GM18873 (cell line): ENCODE measurements around the gene IVD.

Source experiments
- ATAC-seq: cut with Tn5 transposase; IDR thresholded peaks from one replicate; pipeline ENCODE4 v1.9.1; 2021; ENCODE audit warnings: mild to moderate bottlenecking, moderate library complexity, moderate number of reproducible peaks; ENCODE audit not compliant: unreplicated experiment, low FRiP score

The IVD gene

GRCh38 chr15:40405501-40406381 lies at the start of gene IVD:
IVD (plus strand) TSS chr15:40405795; CDS start chr15:40405828, 33 bp downstream.
- ATAC-seq: peak; percentile 73

- no peak for ATAC-seq
Measured at GRCh38 chr15:40355976-40356585, 49.5 kb upstream of the IVD start.

DNA sequence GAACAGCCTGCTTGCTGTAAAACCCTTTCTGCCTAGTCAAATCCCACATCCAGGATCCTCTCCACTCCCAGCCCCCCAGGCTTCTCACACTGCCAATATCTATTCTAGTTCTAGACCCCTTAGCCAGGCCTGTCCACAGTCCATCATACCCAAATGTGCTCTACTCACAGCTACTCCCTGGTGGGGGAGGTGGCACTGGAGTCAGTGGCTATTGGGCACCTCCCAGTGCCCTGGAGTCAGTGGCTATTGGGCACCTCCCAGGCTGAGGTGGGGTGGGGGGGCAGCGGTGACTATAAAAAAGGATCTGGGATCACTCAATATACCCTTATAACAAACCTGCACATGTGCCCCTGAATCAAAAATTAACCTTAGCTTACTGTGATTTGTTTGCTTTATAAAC lies 48.3 kb upstream of the IVD start:
- no peak for ATAC-seq

DNA sequence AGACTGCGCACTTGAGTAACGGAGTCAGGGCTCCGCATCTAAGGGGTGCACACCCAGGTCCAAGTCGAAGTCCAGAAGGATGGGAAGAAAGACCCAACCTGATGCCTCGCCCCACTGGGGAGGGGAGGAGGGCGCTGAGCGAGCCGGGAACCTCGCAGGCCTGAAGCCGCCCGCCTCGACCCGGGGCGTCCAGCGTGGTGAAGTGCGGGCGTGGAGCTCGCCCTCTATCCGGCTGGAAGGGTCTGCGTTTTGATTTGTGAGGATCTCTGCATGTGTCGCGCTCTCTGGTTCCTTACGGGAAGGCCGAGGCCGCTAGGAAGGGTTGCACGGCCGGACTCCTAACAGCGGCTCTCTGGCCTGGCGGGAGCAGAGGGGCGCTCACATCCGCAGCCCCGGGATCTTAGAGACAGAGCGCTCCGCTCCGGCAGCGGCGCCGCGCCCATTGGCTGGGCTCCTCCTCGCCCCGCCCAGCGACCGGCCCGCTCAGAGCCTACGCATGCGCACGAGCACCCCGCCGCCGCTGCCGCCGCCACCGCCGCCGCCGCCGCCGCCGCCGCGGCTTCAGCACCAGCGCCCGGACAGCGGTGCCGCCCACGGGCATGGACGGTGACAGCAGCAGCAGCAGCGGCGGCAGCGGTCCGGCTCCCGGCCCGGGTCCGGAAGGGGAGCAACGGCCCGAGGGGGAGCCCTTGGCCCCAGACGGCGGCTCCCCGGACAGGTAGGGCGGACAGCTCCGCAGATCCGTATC lies 47.7 kb upstream of the IVD start, which contains the start of gene DISP2:
DISP2 (plus strand) TSS at position 497 of the 748 bp plus-strand sequence; CDS start at position 600, 103 bp downstream.
- peak; percentile 62 for ATAC-seq

GRCh38 chr15:40358471-40359353 lies 46.9 kb upstream of the IVD start:
- ATAC-seq: no peak

DNA sequence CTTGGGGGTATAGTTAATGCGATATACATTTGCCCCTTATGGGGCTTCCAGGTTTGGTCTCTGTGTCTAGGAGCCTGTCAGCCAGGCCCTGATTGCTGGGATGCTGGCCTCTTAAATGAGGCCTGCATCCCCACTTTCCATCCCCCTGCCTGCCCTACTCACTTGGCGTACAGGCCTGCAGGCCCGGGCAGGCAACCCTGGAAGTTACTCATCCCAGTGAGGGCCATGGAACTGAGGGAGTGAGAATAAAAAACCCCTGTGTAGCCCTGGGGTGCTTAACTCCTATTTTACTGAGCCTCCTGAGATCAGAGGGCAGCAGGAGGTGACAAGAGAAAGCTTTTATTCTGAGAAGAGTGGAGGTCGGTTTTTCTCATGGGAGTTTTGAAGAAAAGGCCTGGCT lies 45.6 kb upstream of the IVD start:
- no peak for ATAC-seq

DNA sequence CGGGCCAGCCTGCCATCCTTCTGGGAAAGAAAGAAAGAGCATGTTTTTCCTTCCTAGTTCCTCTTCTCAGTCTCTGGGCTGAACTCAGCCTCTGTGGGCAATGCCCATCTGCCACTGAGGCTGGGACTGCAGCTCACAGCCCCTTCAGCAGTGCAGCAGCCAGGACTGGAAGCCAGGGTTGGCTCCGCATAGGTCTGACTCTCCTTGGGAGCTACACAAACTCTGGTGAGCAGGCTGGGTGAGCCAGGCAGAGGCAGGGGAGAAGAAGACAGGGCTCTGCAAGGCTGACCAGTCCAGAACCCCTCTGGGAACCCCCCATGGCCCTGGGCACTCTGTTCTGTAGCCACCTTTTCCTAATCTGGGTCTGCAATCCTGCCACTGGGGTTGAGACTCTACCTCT lies 44.0 kb upstream of the IVD start:
- no peak for ATAC-seq

DNA sequence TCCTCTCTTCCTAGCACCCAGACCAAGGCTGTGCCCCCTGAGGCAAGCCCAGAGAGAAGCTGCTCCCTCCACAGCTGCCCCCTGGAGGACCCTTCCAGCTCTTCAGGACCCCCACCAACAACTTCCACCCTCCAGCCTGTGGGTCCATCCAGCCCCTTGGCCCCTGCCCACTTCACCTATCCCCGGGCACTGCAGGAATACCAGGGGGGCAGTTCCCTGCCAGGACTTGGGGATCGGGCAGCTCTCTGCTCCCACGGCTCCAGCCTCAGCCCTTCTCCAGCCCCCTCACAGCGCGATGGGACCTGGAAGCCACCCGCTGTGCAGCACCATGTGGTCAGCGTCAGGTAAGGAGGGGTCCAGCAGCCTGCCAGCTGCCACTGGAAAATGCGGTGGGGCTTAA lies 42.0 kb upstream of the IVD start:
- ATAC-seq: no peak

- ATAC-seq: no peak
Measured at GRCh38 chr15:40364251-40364650, 41.3 kb upstream of the IVD start.

- no peak for ATAC-seq
Measured at GRCh38 chr15:40365016-40365415, 40.6 kb upstream of the IVD start.

- no peak for ATAC-seq
Measured at GRCh38 chr15:40365624-40366456, 39.8 kb upstream of the IVD start.

GRCh38 chr15:40366457-40367370 lies 38.9 kb upstream of the IVD start:
- no peak for ATAC-seq

- ATAC-seq: no peak
Measured at GRCh38 chr15:40367371-40367685, 38.3 kb upstream of the IVD start.

DNA sequence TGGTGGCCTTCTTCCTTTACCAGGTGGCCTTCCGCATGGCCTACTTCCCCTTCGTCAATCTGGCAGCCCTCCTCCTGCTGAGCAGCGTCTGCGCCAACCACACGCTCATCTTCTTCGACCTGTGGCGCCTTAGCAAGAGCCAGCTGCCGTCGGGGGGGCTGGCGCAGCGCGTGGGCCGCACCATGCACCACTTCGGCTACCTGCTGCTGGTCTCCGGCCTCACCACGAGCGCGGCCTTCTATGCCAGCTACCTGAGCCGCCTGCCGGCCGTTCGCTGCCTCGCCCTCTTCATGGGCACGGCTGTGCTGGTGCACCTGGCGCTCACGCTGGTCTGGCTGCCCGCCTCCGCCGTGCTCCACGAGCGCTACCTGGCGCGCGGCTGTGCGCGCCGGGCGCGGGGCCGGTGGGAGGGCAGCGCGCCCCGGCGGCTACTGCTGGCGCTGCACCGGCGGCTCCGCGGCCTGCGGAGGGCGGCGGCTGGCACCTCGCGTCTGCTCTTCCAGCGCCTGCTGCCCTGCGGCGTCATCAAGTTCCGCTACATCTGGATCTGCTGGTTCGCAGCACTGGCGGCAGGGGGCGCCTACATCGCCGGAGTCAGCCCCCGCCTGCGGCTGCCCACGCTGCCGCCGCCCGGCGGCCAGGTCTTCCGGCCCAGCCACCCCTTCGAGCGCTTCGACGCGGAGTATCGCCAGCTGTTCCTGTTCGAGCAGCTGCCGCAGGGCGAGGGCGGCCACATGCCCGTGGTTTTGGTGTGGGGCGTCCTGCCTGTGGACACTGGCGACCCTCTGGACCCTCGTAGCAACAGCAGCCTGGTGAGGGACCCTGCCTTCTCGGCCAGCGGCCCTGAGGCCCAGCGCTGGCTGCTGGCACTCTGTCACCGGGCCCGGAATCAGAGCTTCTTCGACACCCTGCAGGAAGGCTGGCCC lies 37.6 kb upstream of the IVD start:
- peak; percentile 73 for ATAC-seq

DNA sequence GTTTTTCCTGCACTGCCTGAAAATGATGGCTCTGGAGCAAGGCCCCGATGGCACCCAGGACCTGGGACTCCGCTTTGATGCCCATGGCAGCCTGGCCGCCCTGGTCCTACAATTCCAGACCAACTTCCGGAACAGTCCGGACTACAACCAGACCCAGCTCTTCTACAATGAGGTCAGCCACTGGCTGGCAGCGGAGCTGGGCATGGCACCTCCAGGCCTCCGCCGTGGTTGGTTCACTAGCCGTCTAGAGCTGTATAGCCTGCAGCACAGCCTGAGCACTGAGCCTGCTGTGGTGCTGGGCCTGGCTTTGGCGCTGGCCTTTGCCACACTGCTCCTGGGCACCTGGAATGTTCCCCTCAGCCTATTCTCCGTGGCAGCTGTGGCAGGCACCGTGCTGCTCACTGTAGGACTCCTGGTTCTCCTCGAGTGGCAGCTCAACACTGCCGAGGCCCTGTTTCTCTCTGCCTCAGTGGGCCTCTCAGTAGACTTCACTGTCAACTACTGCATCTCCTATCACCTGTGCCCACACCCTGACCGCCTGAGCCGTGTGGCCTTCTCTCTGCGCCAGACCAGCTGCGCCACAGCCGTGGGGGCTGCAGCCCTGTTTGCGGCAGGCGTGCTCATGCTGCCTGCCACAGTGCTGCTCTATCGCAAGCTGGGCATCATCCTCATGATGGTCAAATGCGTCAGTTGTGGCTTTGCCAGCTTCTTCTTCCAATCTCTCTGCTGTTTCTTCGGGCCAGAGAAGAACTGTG lies 36.7 kb upstream of the IVD start:
- no peak for ATAC-seq

- no peak for ATAC-seq
Measured at GRCh38 chr15:40369474-40369869, 36.1 kb upstream of the IVD start.

DNA sequence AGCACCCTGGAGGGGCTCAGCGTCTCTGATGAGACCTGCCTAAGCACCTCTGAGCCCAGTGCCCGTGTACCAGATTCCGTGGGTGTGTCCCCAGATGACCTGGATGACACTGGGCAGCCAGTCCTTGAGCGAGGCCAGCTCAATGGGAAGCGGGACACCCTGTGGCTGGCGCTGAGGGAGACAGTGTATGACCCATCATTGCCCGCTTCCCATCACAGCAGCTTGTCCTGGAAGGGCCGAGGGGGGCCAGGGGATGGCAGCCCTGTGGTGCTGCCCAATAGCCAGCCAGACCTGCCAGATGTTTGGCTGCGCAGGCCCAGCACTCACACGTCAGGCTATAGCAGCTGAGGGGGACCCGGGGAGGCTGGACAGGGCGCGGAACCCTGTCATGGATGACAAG lies 35.6 kb upstream of the IVD start:
- no peak for ATAC-seq
